AG04450 (cell line): Measurements from ENCODE around the gene RAB11FIP4. TPM values are rescaled to one million over a fixed set of nuclear protein-coding genes. Genes with fewer than 3 reads are reported as not detected.

Experiments used
- CTCF ChIA-PET: fragments of 300-600, 350-600 bp; formaldehyde crosslinking; extraction: SDS; loops from one replicate; lab custom pipeline; 2022; ENCODE audit warnings: antibody characterized with exemption, inconsistent platforms; lab: Charles Lee
- POLR2A ChIA-PET: fragments of 350-600 bp; formaldehyde crosslinking; extraction: SDS; loops from one replicate; lab custom pipeline; 2021; ENCODE audit warnings: antibody characterized with exemption, inconsistent platforms; lab: Yijun Ruan, JAX
- DNase-seq: peaks from one replicate; pipeline ENCODE4 v3.0.0-alpha.2; 2011; ENCODE audit warnings: low read depth, low spot score
- H3K27ac ChIP-seq: one replicate; pipeline ENCODE4 v1.5.1; 2012; ENCODE audit warnings: low read depth, low read length, control low read depth
- H3K27me3 ChIP-seq: one replicate; pipeline ENCODE4 v1.6.0; 2012; ENCODE audit warnings: low read length; ENCODE audit not compliant: control insufficient read depth, insufficient read depth
- H3K4me3 ChIP-seq: 2 replicates; pipeline ENCODE4 v1.5.1; 2011; ENCODE audit warnings: mild to moderate bottlenecking, low read depth, low read length, control low read depth
- H3K9me3 ChIP-seq: 2 replicates; pipeline ENCODE4 v1.5.1; 2012; ENCODE audit warnings: low read length; ENCODE audit not compliant: control insufficient read depth, insufficient read depth
- CTCF ChIP-seq: IDR thresholded peaks from 2 replicates; pipeline ENCODE4 v1.5.1; 2011; ENCODE audit warnings: low read depth, low read length, control low read depth, inconsistent platforms
- polyA plus RNA-seq: library from polyadenylated mRNA; depleted of rRNA; stranded (reverse); fragments of >200 nt; gene quantifications from 2 replicates; pipeline ENCODE4 v1.2.3, GENCODE V29; 2011

RAB11FIP4 gene
- polyA plus RNA-seq, 1 experiment = 0.58 TPM

DNA sequence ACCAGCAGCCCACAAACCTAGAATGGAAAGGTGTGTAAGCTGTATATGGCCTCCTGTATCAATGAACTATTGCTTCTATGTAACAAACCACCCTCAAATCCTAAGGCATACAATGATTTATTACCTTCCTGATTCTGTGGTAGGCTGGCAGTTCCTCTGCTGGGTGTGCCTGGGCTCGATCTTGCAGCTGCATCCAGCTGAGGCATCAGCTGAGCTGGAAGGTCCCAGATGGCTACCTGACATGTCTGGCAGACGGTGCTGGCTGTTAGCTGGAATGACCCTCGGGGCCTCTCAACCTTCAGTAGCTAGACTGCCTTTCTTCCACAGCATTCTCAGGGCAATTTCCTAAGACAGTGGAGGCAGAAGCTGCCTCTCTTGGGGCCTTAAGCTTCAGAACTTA lies 152.7 kb downstream of the RAB11FIP4 start:
- Histone ChIP-seq H3K27ac (no peak overlapping the region), H3K9me3 (peaks cover 7% of the 10 kb centered on the region), H3K4me3 (no peak overlapping the region), H3K27me3 (no peaks in the 10 kb centered on the region)
- POLR2A ChIA-PET = no interaction called here
- no peak for DNase-seq
- CTCF ChIA-PET = interaction anchor here (2.8 kb wide), 1 partner anchor 298 kb away, joined by 12 read pairs; no protein-coding TSS in a partner anchor
- no peak for TF ChIP-seq CTCF

- POLR2A ChIA-PET = no interaction called here
- CTCF ChIA-PET = no interaction called here
- no peak for DNase-seq
- Histone ChIP-seq H3K27ac (no peak overlapping the region), H3K27me3 (no peaks in the 10 kb centered on the region), H3K9me3 (peaks cover 7% of the 10 kb centered on the region), H3K4me3 (no peak overlapping the region)
- TF ChIP-seq CTCF = no peak
These were observed 155.2 kb downstream of the RAB11FIP4 start for GRCh38 chr17:31546650-31547049.

GRCh38 chr17:31548709-31549108 lies 157.2 kb downstream of the RAB11FIP4 start:
- no peak for DNase-seq
- no peak for TF ChIP-seq CTCF
- Histone ChIP-seq H3K9me3 (peaks cover 7% of the 10 kb centered on the region), H3K27ac (no peak overlapping the region), H3K4me3 (peak overlapping the region; percentile 90), H3K27me3 (no peaks in the 10 kb centered on the region)
- ChIA-PET POLR2A (interaction anchor here (0.5 kb wide), 1 partner anchor 580 kb away, joined by 6 read pairs; no protein-coding TSS in a partner anchor), CTCF (interaction anchor here (0.6 kb wide), 1 partner anchor 353 kb away, joined by 3 read pairs; the partner anchor contains the start of gene UTP6)

GRCh38 chr17:31549121-31549524 lies 157.6 kb downstream of the RAB11FIP4 start:
- ChIA-PET POLR2A (interaction anchor here (0.5 to 0.7 kb wide), 3 partner anchors 261 to 581 kb away, joined by 3 to 6 read pairs (median 5); no protein-coding TSS in a partner anchor), CTCF (interaction anchor here (0.6 to 1.2 kb wide), 4 partner anchors 9 to 352 kb away, joined by 3 to 4 read pairs (median 3); partner anchors contain the start of gene UTP6)
- no peak for DNase-seq

More at GRCh38 chr17:31549121-31549524, 157.6 kb downstream of the RAB11FIP4 start:
- TF ChIP-seq CTCF = no peak
- H3K27ac ChIP-seq = no peak overlapping the region
- peak overlapping the region; percentile 90 for H3K4me3 ChIP-seq
- peaks cover 6% of the 10 kb centered on the region for H3K9me3 ChIP-seq
- no peaks in the 10 kb centered on the region for H3K27me3 ChIP-seq
